ENCODE results near the gene CD82.

CD82 gene

GRCh38 chr11:44538375-44539054 is 26.9 kb upstream of the CD82 start:
- H2BK5ac ChIP-seq (ENCODE audit: low read length), result no peak overlapping the region
- H3K4me2 ChIP-seq (ENCODE audit: insufficient read depth, low read length, poor library complexity, severe bottlenecking), result no peak overlapping the region
- peak overlapping the region; percentile 64 for H2AFZ ChIP-seq (ENCODE audit: low read length)
- H3K27ac ChIP-seq (replicated peaks; ENCODE audit: low read length), result no peak overlapping the region
- DNase-seq (ENCODE audit: low spot score), result peak; percentile 79
- H2AK5ac ChIP-seq (ENCODE audit: low read depth, low read length), result no peak overlapping the region
- no peak overlapping the region for H3K9ac ChIP-seq (ENCODE audit: low read depth, low read length, poor library complexity)
- no peak overlapping the region for H3K23ac ChIP-seq (ENCODE audit: low read depth, low read length, poor library complexity)
- no peak overlapping the region for H3K14ac ChIP-seq (ENCODE audit: low read length)
- no peak overlapping the region for H3K4ac ChIP-seq (ENCODE audit: low read length)
- no peak overlapping the region for H3K4me3 ChIP-seq (ENCODE audit: low read length in 2 of 2)
- H3K9me3 ChIP-seq (replicated peaks in 1 of 2; ENCODE audit: control insufficient read depth in 2 of 2, insufficient read depth in 1 of 2, low read depth in 1 of 2, low read length in 2 of 2), result no peaks in the 10 kb centered on the region
- H3K27me3 ChIP-seq (ENCODE audit: control insufficient read depth in 3 of 3, insufficient read depth in 3 of 3, low read depth in 1 of 3, low read length in 3 of 3), result no peaks in the 10 kb centered on the region
- H2BK120ac ChIP-seq (ENCODE audit: low read depth, low read length), result no peak overlapping the region
- H2BK12ac ChIP-seq (ENCODE audit: low read length), result no peak overlapping the region
- no peaks in the 10 kb centered on the region for H3K79me1 ChIP-seq (ENCODE audit: low read depth, low read length)
- no peaks in the 10 kb centered on the region for H3K36me3 ChIP-seq (replicated peaks in 1 of 2; ENCODE audit: control insufficient read depth in 2 of 2, insufficient read depth in 2 of 2, low read length in 2 of 2)
- peak overlapping the region; percentile 73 for H3K18ac ChIP-seq (ENCODE audit: low read length)
- no peak overlapping the region for H4K8ac ChIP-seq (ENCODE audit: low read depth, low read length)
- no peak overlapping the region for H2BK15ac ChIP-seq (ENCODE audit: low read length)
- H4K91ac ChIP-seq (ENCODE audit: low read depth, low read length, poor library complexity), result no peak overlapping the region
- H3K4me1 ChIP-seq (ENCODE audit: control insufficient read depth in 2 of 2, insufficient read depth in 1 of 2, low read depth in 1 of 2, low read length in 2 of 2), result peaks cover 0 to 7% of the 10 kb centered on the region in 2 donors
- no CpG with 5 or more reads among the region's 21 CpGs for WGBS, 2 donors (ENCODE audit: extremely low coverage in 2 of 2, insufficient read length in 2 of 2, insufficient replicate concordance in 1 of 2)

GRCh38 chr11:44539971-44540370 is 25.5 kb upstream of the CD82 start:
- Histone ChIP-seq H4K91ac (ENCODE audit: low read depth, low read length, poor library complexity) (no peak overlapping the region), H3K4me2 (ENCODE audit: insufficient read depth, low read length, poor library complexity, severe bottlenecking) (no peak overlapping the region), H3K18ac (ENCODE audit: low read length) (peak overlapping the region; percentile 35), H3K14ac (ENCODE audit: low read length) (no peak overlapping the region), H2BK120ac (ENCODE audit: low read depth, low read length) (no peak overlapping the region), H3K27ac (replicated peaks; ENCODE audit: low read length) (no peak overlapping the region), H3K9me3 (replicated peaks in 1 of 2; ENCODE audit: control insufficient read depth in 2 of 2, insufficient read depth in 1 of 2, low read depth in 1 of 2, low read length in 2 of 2) (no peaks in the 10 kb centered on the region), H2BK12ac (ENCODE audit: low read length) (no peak overlapping the region), H4K8ac (ENCODE audit: low read depth, low read length) (no peak overlapping the region), H3K79me1 (ENCODE audit: low read depth, low read length) (no peaks in the 10 kb centered on the region), H3K4ac (ENCODE audit: low read length) (no peak overlapping the region), H3K9ac (ENCODE audit: low read depth, low read length, poor library complexity) (no peak overlapping the region), H3K23ac (ENCODE audit: low read depth, low read length, poor library complexity) (no peak overlapping the region), H3K27me3 (ENCODE audit: control insufficient read depth in 3 of 3, insufficient read depth in 3 of 3, low read depth in 1 of 3, low read length in 3 of 3) (no peaks in the 10 kb centered on the region), H2AFZ (ENCODE audit: low read length) (no peak overlapping the region), H2AK5ac (ENCODE audit: low read depth, low read length) (no peak overlapping the region), H2BK5ac (ENCODE audit: low read length) (peak overlapping the region; percentile 33), H2BK15ac (ENCODE audit: low read length) (no peak overlapping the region), H3K36me3 (replicated peaks in 1 of 2; ENCODE audit: control insufficient read depth in 2 of 2, insufficient read depth in 2 of 2, low read length in 2 of 2) (no peaks in the 10 kb centered on the region), H3K4me3 (ENCODE audit: low read length in 2 of 2) (no peak overlapping the region), H3K4me1 (ENCODE audit: control insufficient read depth in 2 of 2, insufficient read depth in 1 of 2, low read depth in 1 of 2, low read length in 2 of 2) (peaks cover 0 to 7% of the 10 kb centered on the region in 2 donors)
- DNase-seq (ENCODE audit: low spot score), result no peak
- WGBS, 2 donors (ENCODE audit: extremely low coverage in 2 of 2, insufficient read length in 2 of 2, insufficient replicate concordance in 1 of 2), result no CpG with 5 or more reads among the region's 7 CpGs

GRCh38 chr11:44540667-44541066 is 24.8 kb upstream of the CD82 start:
- no peak for DNase-seq (ENCODE audit: low spot score)
- Histone ChIP-seq H3K4me2 (ENCODE audit: insufficient read depth, low read length, poor library complexity, severe bottlenecking) (no peak overlapping the region), H4K8ac (ENCODE audit: low read depth, low read length) (no peak overlapping the region), H3K23ac (ENCODE audit: low read depth, low read length, poor library complexity) (no peak overlapping the region), H3K4me1 (ENCODE audit: control insufficient read depth in 2 of 2, insufficient read depth in 1 of 2, low read depth in 1 of 2, low read length in 2 of 2) (peaks cover 0 to 7% of the 10 kb centered on the region in 2 donors), H3K4ac (ENCODE audit: low read length) (no peak overlapping the region), H2BK15ac (ENCODE audit: low read length) (no peak overlapping the region), H3K27me3 (ENCODE audit: control insufficient read depth in 3 of 3, insufficient read depth in 3 of 3, low read depth in 1 of 3, low read length in 3 of 3) (no peaks in the 10 kb centered on the region), H2BK120ac (ENCODE audit: low read depth, low read length) (no peak overlapping the region), H3K4me3 (ENCODE audit: low read length in 2 of 2) (no peak overlapping the region), H3K18ac (ENCODE audit: low read length) (no peak overlapping the region), H4K91ac (ENCODE audit: low read depth, low read length, poor library complexity) (no peak overlapping the region), H3K27ac (replicated peaks; ENCODE audit: low read length) (no peak overlapping the region), H3K79me1 (ENCODE audit: low read depth, low read length) (no peaks in the 10 kb centered on the region), H2BK12ac (ENCODE audit: low read length) (no peak overlapping the region), H2AFZ (ENCODE audit: low read length) (no peak overlapping the region), H2AK5ac (ENCODE audit: low read depth, low read length) (no peak overlapping the region), H3K14ac (ENCODE audit: low read length) (no peak overlapping the region), H3K9me3 (replicated peaks in 1 of 2; ENCODE audit: control insufficient read depth in 2 of 2, insufficient read depth in 1 of 2, low read depth in 1 of 2, low read length in 2 of 2) (no peaks in the 10 kb centered on the region), H3K9ac (ENCODE audit: low read depth, low read length, poor library complexity) (no peak overlapping the region), H2BK5ac (ENCODE audit: low read length) (no peak overlapping the region), H3K36me3 (replicated peaks in 1 of 2; ENCODE audit: control insufficient read depth in 2 of 2, insufficient read depth in 2 of 2, low read length in 2 of 2) (no peaks in the 10 kb centered on the region)
- no CpG with 5 or more reads among the region's 2 CpGs for WGBS, 2 donors (ENCODE audit: extremely low coverage in 2 of 2, insufficient read length in 2 of 2, insufficient replicate concordance in 1 of 2)

GRCh38 chr11:44542372-44542771 is 23.1 kb upstream of the CD82 start:
- no CpG with 5 or more reads among the region's 3 CpGs for WGBS, 2 donors (ENCODE audit: extremely low coverage in 2 of 2, insufficient read length in 2 of 2, insufficient replicate concordance in 1 of 2)
- no peak overlapping the region for H3K27ac ChIP-seq (replicated peaks; ENCODE audit: low read length)

More at GRCh38 chr11:44542372-44542771, 23.1 kb upstream of the CD82 start:
- H3K4me3 ChIP-seq (ENCODE audit: low read length in 2 of 2), result peak overlapping the region in 1 of 2 donors; percentile 43
- H2BK15ac ChIP-seq (ENCODE audit: low read length), result no peak overlapping the region
- H3K9me3 ChIP-seq (replicated peaks in 1 of 2; ENCODE audit: control insufficient read depth in 2 of 2, insufficient read depth in 1 of 2, low read depth in 1 of 2, low read length in 2 of 2), result no peaks in the 10 kb centered on the region
- no peak overlapping the region for H3K4me2 ChIP-seq (ENCODE audit: insufficient read depth, low read length, poor library complexity, severe bottlenecking)
- no peaks in the 10 kb centered on the region for H3K79me1 ChIP-seq (ENCODE audit: low read depth, low read length)
- H2BK12ac ChIP-seq (ENCODE audit: low read length), result no peak overlapping the region
- H3K18ac ChIP-seq (ENCODE audit: low read length), result no peak overlapping the region
- no peak overlapping the region for H2BK5ac ChIP-seq (ENCODE audit: low read length)
- H3K27me3 ChIP-seq (ENCODE audit: control insufficient read depth in 3 of 3, insufficient read depth in 3 of 3, low read depth in 1 of 3, low read length in 3 of 3), result no peaks in the 10 kb centered on the region
- H3K9ac ChIP-seq (ENCODE audit: low read depth, low read length, poor library complexity), result no peak overlapping the region
- H3K4ac ChIP-seq (ENCODE audit: low read length), result no peak overlapping the region
- no peak overlapping the region for H2BK120ac ChIP-seq (ENCODE audit: low read depth, low read length)
- H3K23ac ChIP-seq (ENCODE audit: low read depth, low read length, poor library complexity), result no peak overlapping the region
- H2AFZ ChIP-seq (ENCODE audit: low read length), result no peak overlapping the region
- no peak for DNase-seq (ENCODE audit: low spot score)
- H4K8ac ChIP-seq (ENCODE audit: low read depth, low read length), result no peak overlapping the region
- no peak overlapping the region for H2AK5ac ChIP-seq (ENCODE audit: low read depth, low read length)
- H3K36me3 ChIP-seq (replicated peaks in 1 of 2; ENCODE audit: control insufficient read depth in 2 of 2, insufficient read depth in 2 of 2, low read length in 2 of 2), result no peaks in the 10 kb centered on the region
- H3K4me1 ChIP-seq (ENCODE audit: control insufficient read depth in 2 of 2, insufficient read depth in 1 of 2, low read depth in 1 of 2, low read length in 2 of 2), result peaks cover 0 to 7% of the 10 kb centered on the region in 2 donors
- no peak overlapping the region for H3K14ac ChIP-seq (ENCODE audit: low read length)
- H4K91ac ChIP-seq (ENCODE audit: low read depth, low read length, poor library complexity), result no peak overlapping the region
